Dedifferentiated amniotic fluid mesenchymal stem cell (primary cell): ENCODE data around the gene DUSP10.

ENCODE experiments used
- DNase-seq: peaks from one replicate; pipeline ENCODE4 v3.0.0-alpha.2; 2016; ENCODE audit errors: extremely low spot score

DUSP10 gene

GRCh38 chr1:221741703-221742554 is at the start of gene DUSP10:
DUSP10 (minus strand) TSS chr1:221742089; CDS start chr1:221739744, 2,345 bp downstream.
- peak; percentile 100 for DNase-seq

- DNase-seq = no peak
Measured at GRCh38 chr1:221788466-221788865, 46.6 kb upstream of the DUSP10 start.

GRCh38 chr1:221786647-221787046 is 44.8 kb upstream of the DUSP10 start:
- no peak for DNase-seq

- no peak for DNase-seq
Measured at GRCh38 chr1:221783936-221784335, 42.0 kb upstream of the DUSP10 start.

- DNase-seq = no peak
Measured at GRCh38 chr1:221783437-221783836, 41.5 kb upstream of the DUSP10 start.

- DNase-seq = no peak
Measured at GRCh38 chr1:221782970-221783369, 41.1 kb upstream of the DUSP10 start.

GRCh38 chr1:221782477-221782876 is 40.6 kb upstream of the DUSP10 start:
- DNase-seq = no peak

- no peak for DNase-seq
Measured at GRCh38 chr1:221781102-221781755, 39.3 kb upstream of the DUSP10 start.

- DNase-seq = no peak
Measured at GRCh38 chr1:221780175-221780574, 38.3 kb upstream of the DUSP10 start.

- DNase-seq = no peak
Measured at GRCh38 chr1:221779771-221780170, 37.9 kb upstream of the DUSP10 start.

GRCh38 chr1:221778535-221779142 is 36.8 kb upstream of the DUSP10 start:
- no peak for DNase-seq

GRCh38 chr1:221778125-221778524 is 36.2 kb upstream of the DUSP10 start:
- DNase-seq = no peak

GRCh38 chr1:221777431-221778072 is 35.7 kb upstream of the DUSP10 start:
- DNase-seq = no peak

GRCh38 chr1:221776495-221777301 is 34.8 kb upstream of the DUSP10 start:
- DNase-seq = no peak

- no peak for DNase-seq
Measured at GRCh38 chr1:221775206-221775605, 33.3 kb upstream of the DUSP10 start.

GRCh38 chr1:221774054-221774842 is 32.4 kb upstream of the DUSP10 start:
- no peak for DNase-seq

GRCh38 chr1:221773383-221773782 is 31.5 kb upstream of the DUSP10 start:
- no peak for DNase-seq

- DNase-seq = no peak
Measured at GRCh38 chr1:221772117-221772516, 30.2 kb upstream of the DUSP10 start.

- no peak for DNase-seq
Measured at GRCh38 chr1:221768444-221769066, 26.7 kb upstream of the DUSP10 start.

- peak; percentile 73 for DNase-seq
Measured at GRCh38 chr1:221766210-221766609, 24.3 kb upstream of the DUSP10 start.
